NB4 (cell line): ENCODE measurements around the gene GALNT17.

Source experiments
- DNase-seq: peaks from one replicate; pipeline ENCODE4 v3.0.0; 2010; ENCODE audit warnings: low read depth
- H3K4me3 ChIP-seq: one replicate; pipeline ENCODE4 v1.5.1; 2011; ENCODE audit warnings: mild to moderate bottlenecking, low read depth, low read length, moderate library complexity
- CTCF ChIP-seq: IDR thresholded peaks from one replicate; pipeline ENCODE4 v1.5.1; 2012; ENCODE audit warnings: low read depth, low read length
- MAX ChIP-seq: IDR thresholded peaks from 2 replicates; pipeline ENCODE4 v1.6.1; 2011; ENCODE audit warnings: low read depth, low read length
- MYC ChIP-seq: IDR thresholded peaks from 2 replicates; pipeline ENCODE4 v1.6.1; 2011; ENCODE audit warnings: low read depth, low read length
- POLR2A ChIP-seq: IDR thresholded peaks from 2 replicates; pipeline ENCODE4 v1.6.1; 2011; ENCODE audit warnings: mild to moderate bottlenecking; ENCODE audit not compliant: insufficient read length; ENCODE audit errors: extremely low read depth

GALNT17 gene

GRCh38 chr7:71133232-71133622, 1.3 kb downstream of the GALNT17 start:
- TF ChIP-seq MAX: no peak
- no peak for TF ChIP-seq CTCF
- no peak for TF ChIP-seq MYC
- no peak for TF ChIP-seq POLR2A
- H3K4me3 ChIP-seq: no peak overlapping the region
- DNase-seq: no peak

GRCh38 chr7:71133856-71134255, 1.9 kb downstream of the GALNT17 start:
- no peak for DNase-seq
- TF ChIP-seq CTCF: no peak
- no peak for TF ChIP-seq MYC
- no peak for TF ChIP-seq MAX
- no peak for TF ChIP-seq POLR2A
- no peak overlapping the region for H3K4me3 ChIP-seq

GRCh38 chr7:71135116-71135515, 3.2 kb downstream of the GALNT17 start:
- no peak overlapping the region for H3K4me3 ChIP-seq
- no peak for DNase-seq
- TF ChIP-seq MYC: no peak

- H3K4me3 ChIP-seq: no peak overlapping the region
- no peak for TF ChIP-seq CTCF
- no peak for TF ChIP-seq MYC
- no peak for TF ChIP-seq MAX
- no peak for TF ChIP-seq POLR2A
- DNase-seq: no peak
Measured at GRCh38 chr7:71135663-71136062, 3.7 kb downstream of the GALNT17 start.

GRCh38 chr7:71137479-71137878, 5.5 kb downstream of the GALNT17 start:
- no peak overlapping the region for H3K4me3 ChIP-seq
- TF ChIP-seq POLR2A: no peak
- TF ChIP-seq CTCF: no peak
- no peak for TF ChIP-seq MAX
- TF ChIP-seq MYC: no peak
- no peak for DNase-seq

- H3K4me3 ChIP-seq: no peak overlapping the region
- no peak for DNase-seq
- TF ChIP-seq POLR2A (no peak), CTCF (no peak), MAX (no peak), MYC (no peak)
Measured at GRCh38 chr7:71140264-71140663, 8.3 kb downstream of the GALNT17 start.
